Neuronal stem cell (in vitro differentiated cells): ENCODE data around the gene KANSL1.

ENCODE experiments used
- DNase-seq: peaks from one replicate; pipeline ENCODE4 v3.0.0-alpha.2; 2013; ENCODE audit warnings: low spot score
- H2AFZ ChIP-seq: one replicate; pipeline ENCODE4 v1.6.1; 2013; ENCODE audit warnings: mild to moderate bottlenecking, low read length, inconsistent platforms
- H2AK5ac ChIP-seq: 2 replicates; pipeline ENCODE4 v1.6.1; 2013; ENCODE audit warnings: low read depth, mild to moderate bottlenecking, inconsistent platforms, low read length, moderate library complexity, mixed read lengths
- H2BK120ac ChIP-seq: 2 replicates; pipeline ENCODE4 v1.6.1; 2013; ENCODE audit warnings: low read depth, mild to moderate bottlenecking, inconsistent platforms, low read length, moderate library complexity, mixed read lengths
- H2BK12ac ChIP-seq: one replicate; pipeline ENCODE4 v1.6.1; 2013; ENCODE audit warnings: low read length, inconsistent platforms
- H2BK15ac ChIP-seq: 2 replicates; pipeline ENCODE4 v1.6.1; 2013; ENCODE audit warnings: mild to moderate bottlenecking, low read length, inconsistent platforms, mixed read lengths
- H2BK5ac ChIP-seq: one replicate; pipeline ENCODE4 v1.6.1; 2013; ENCODE audit warnings: inconsistent platforms, mild to moderate bottlenecking, low read length, moderate library complexity
- H3K14ac ChIP-seq: one replicate; pipeline ENCODE4 v1.6.1; 2013; ENCODE audit warnings: low read length, inconsistent platforms
- H3K18ac ChIP-seq: 2 replicates; pipeline ENCODE4 v1.6.1; 2013; ENCODE audit warnings: low read length, inconsistent platforms
- H3K23ac ChIP-seq: 2 replicates; pipeline ENCODE4 v1.6.1; 2013; ENCODE audit warnings: low read depth, mild to moderate bottlenecking, mixed read lengths, low read length, inconsistent platforms; ENCODE audit not compliant: poor library complexity
- H3K27ac ChIP-seq: replicated peaks from 3 replicates; pipeline ENCODE4 v1.5.1; 2013; ENCODE audit warnings: low read length, inconsistent platforms
- H3K27me3 ChIP-seq, 3 experiments: 2 replicates each; pipeline ENCODE4 v1.6.1; 2013; ENCODE audit warnings: low read length in 3 of 3, mild to moderate bottlenecking in 2 of 3, inconsistent platforms in 1 of 3, low read depth in 1 of 3, mixed read lengths in 1 of 3, moderate library complexity in 1 of 3; ENCODE audit not compliant: control insufficient read depth in 3 of 3, insufficient read depth in 3 of 3
- H3K36me3 ChIP-seq, 2 donors: replicated peaks in 1 of 2; 2 replicates each; pipeline ENCODE4 v1.6.1; 2013; ENCODE audit warnings: low read length in 2 of 2; ENCODE audit not compliant: control insufficient read depth in 2 of 2, insufficient read depth in 2 of 2
- H3K4ac ChIP-seq: 2 replicates; pipeline ENCODE4 v1.6.1; 2013; ENCODE audit warnings: inconsistent platforms, mild to moderate bottlenecking, low read length, moderate library complexity
- H3K4me1 ChIP-seq, 2 donors: 1 replicate in 1 of 2; 2 replicates in 1 of 2; pipeline ENCODE4 v1.6.1; 2013; ENCODE audit warnings: low read length in 2 of 2, low read depth in 1 of 2; ENCODE audit not compliant: control insufficient read depth in 2 of 2, insufficient read depth in 1 of 2
- H3K4me2 ChIP-seq: one replicate; pipeline ENCODE4 v1.6.1; 2013; ENCODE audit warnings: mild to moderate bottlenecking, low read length, inconsistent platforms; ENCODE audit not compliant: insufficient read depth, poor library complexity, severe bottlenecking
- H3K4me3 ChIP-seq, 2 donors: 2 replicates each; pipeline ENCODE4 v1.5.1; 2013; ENCODE audit warnings: low read length in 2 of 2, mild to moderate bottlenecking in 2 of 2, inconsistent platforms in 1 of 2, moderate library complexity in 1 of 2
- H3K79me1 ChIP-seq: one replicate; pipeline ENCODE4 v1.6.1; 2013; ENCODE audit warnings: low read depth, mild to moderate bottlenecking, inconsistent platforms, low read length, moderate library complexity
- H3K9ac ChIP-seq: one replicate; pipeline ENCODE4 v1.6.1; 2013; ENCODE audit warnings: mild to moderate bottlenecking, low read depth, low read length, inconsistent platforms; ENCODE audit not compliant: poor library complexity
- H3K9me3 ChIP-seq, 2 donors: replicated peaks in 1 of 2; 2 replicates each; pipeline versions ENCODE3 to v1.6.1; 2013; ENCODE audit warnings: low read length in 2 of 2, mild to moderate bottlenecking in 2 of 2, inconsistent platforms in 1 of 2, low read depth in 1 of 2, mixed read lengths in 1 of 2, moderate library complexity in 1 of 2; ENCODE audit not compliant: control insufficient read depth in 2 of 2, insufficient read depth in 1 of 2
- H4K8ac ChIP-seq: one replicate; pipeline ENCODE4 v1.6.1; 2013; ENCODE audit warnings: low read depth, mild to moderate bottlenecking, inconsistent platforms, low read length, moderate library complexity
- H4K91ac ChIP-seq: one replicate; pipeline ENCODE4 v1.6.1; 2013; ENCODE audit warnings: low read length, low read depth, mild to moderate bottlenecking, inconsistent platforms; ENCODE audit not compliant: poor library complexity
- WGBS, 2 donors: extraction: QIAGEN DNeasy Blood & Tissue Kit; methylation state at CpG; one replicate each; pipeline ENCODE4 v1.1.7; 2013; ENCODE audit warnings: missing lambda C conversion rate in 2 of 2, mixed read lengths in 1 of 2; ENCODE audit not compliant: insufficient read length in 2 of 2, insufficient replicate concordance in 1 of 2; ENCODE audit errors: extremely low coverage in 2 of 2; 5-methylcytosine and 5-hydroxymethylcytosine counted together

KANSL1 gene

DNA sequence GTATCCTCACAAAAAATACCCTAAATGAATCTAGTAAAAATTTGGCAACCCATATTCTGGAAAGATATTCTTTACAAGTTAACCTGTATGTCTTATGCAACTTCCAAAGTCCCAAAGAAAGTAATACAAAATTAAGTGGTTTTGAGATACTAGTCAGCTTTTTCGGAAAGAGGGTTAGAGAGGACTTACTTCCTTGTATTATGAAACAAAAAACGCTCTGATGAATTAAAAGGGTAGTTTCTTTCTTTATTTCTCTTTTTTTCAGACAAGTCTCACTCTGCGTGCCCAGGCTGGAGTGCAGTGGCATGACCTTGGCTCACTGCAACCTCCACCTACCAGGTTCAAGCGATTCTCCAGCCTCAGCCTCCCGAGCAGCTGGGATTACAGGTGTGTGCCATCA lies 51.6 kb downstream of the KANSL1 start:
- Histone ChIP-seq H3K27ac (no peak overlapping the region), H2AK5ac (no peak overlapping the region), H2BK12ac (no peak overlapping the region), H2BK5ac (no peak overlapping the region), H2BK15ac (no peak overlapping the region), H3K18ac (no peak overlapping the region), H2AFZ (no peak overlapping the region), H3K9ac (no peak overlapping the region), H2BK120ac (no peak overlapping the region), H3K9me3 (peaks cover 0 to 16% of the 10 kb centered on the region in 2 donors), H4K8ac (no peak overlapping the region), H3K27me3 (no peaks in the 10 kb centered on the region), H3K14ac (no peak overlapping the region), H3K4me1 (peaks cover 0 to 4% of the 10 kb centered on the region in 2 donors), H3K36me3 (peaks cover 2 to 58% of the 10 kb centered on the region in 2 donors), H3K4ac (no peak overlapping the region), H3K4me2 (no peak overlapping the region), H3K23ac (no peak overlapping the region), H3K4me3 (no peak overlapping the region), H3K79me1 (peaks cover 3% of the 10 kb centered on the region), H4K91ac (no peak overlapping the region)
- no peak for DNase-seq
- no CpG with 5 or more reads among the region's 5 CpGs for WGBS, 2 donors

DNA sequence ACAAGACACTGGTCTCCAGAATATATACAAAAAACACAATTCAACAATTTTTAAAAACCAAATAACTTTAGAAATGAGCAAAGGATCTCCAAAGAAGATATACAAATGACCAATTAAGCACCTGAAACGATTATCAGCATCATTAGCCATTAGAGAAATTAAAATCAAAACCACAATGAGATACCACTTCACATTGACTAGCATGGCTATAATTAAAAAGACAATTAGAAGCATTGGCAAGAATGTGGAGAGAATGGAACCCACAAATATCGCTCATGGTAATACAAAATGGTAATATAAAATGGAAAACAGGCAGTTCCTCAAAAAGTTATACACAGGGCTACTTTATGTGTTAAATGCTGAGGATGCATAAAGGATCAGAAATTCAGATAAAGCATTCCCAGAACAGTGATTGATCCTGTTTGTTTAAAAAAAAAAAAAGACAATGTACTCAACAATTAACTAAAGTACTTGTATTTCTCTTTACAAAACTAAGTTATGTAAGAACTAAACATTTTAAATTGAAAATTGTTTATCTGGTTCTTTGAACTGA lies 52.5 kb downstream of the KANSL1 start:
- Histone ChIP-seq H3K36me3 (peaks cover 2 to 63% of the 10 kb centered on the region in 2 donors), H3K9me3 (peaks cover 0 to 16% of the 10 kb centered on the region in 2 donors), H2BK120ac (no peak overlapping the region), H3K27me3 (no peaks in the 10 kb centered on the region), H4K91ac (no peak overlapping the region), H3K4me1 (no peaks in the 10 kb centered on the region), H2BK15ac (no peak overlapping the region), H3K4me2 (no peak overlapping the region), H2AK5ac (no peak overlapping the region), H3K4ac (no peak overlapping the region), H4K8ac (no peak overlapping the region), H2BK5ac (no peak overlapping the region), H3K79me1 (peaks cover 5% of the 10 kb centered on the region), H3K4me3 (no peak overlapping the region), H3K14ac (no peak overlapping the region), H2BK12ac (no peak overlapping the region), H3K23ac (no peak overlapping the region), H3K9ac (no peak overlapping the region), H2AFZ (no peak overlapping the region), H3K18ac (no peak overlapping the region), H3K27ac (no peak overlapping the region)
- no CpG with 5 or more reads among the region's 2 CpGs for WGBS, 2 donors
- no peak for DNase-seq

DNA sequence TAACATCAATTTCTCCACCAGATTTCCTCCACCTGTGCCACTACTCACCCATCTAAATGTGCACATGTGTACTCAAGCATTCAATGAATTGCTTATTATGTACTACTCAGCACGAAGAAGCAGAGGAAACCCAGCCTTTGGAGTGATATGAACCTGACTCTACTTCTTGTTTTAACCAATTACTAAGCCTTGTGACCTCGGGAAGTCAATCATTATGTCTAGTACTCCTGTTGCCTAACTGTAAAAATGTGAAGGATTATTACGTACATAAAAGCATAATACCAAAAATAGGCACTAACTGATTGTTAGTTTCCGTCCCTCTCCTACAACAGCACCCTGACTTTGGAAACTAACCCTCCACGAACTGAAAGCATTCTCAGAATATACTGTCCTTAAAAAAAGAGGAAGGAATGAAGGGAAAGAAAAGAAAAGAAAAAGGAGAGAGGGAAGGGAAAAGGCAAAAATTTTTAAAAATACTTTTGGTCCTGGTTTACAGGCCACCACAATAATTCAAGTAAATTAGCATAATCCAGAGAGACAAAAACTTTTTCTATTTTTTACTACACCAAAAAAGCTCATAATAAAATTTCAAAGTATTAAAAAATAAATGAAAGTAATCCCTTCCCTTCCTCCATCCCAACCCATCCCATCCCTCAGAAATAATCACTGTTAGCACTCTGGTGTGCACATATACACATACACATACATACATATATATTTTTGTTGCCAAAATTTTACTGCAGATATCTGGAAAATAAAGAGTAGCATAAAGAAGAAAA lies 53.6 kb downstream of the KANSL1 start:
- H2AFZ ChIP-seq = no peak overlapping the region
- no peaks in the 10 kb centered on the region for H3K27me3 ChIP-seq
- no CpG with 5 or more reads among the region's 5 CpGs for WGBS, 2 donors
- peaks cover 5% of the 10 kb centered on the region for H3K79me1 ChIP-seq
- no peak overlapping the region for H3K18ac ChIP-seq
- no peak overlapping the region for H3K9ac ChIP-seq
- H3K4me3 ChIP-seq = no peak overlapping the region
- no peak overlapping the region for H3K14ac ChIP-seq
- H3K9me3 ChIP-seq = peaks cover 0 to 16% of the 10 kb centered on the region in 2 donors
- H2BK12ac ChIP-seq = no peak overlapping the region
- no peak overlapping the region for H4K91ac ChIP-seq
- H2BK5ac ChIP-seq = no peak overlapping the region
- H2AK5ac ChIP-seq = no peak overlapping the region
- H2BK15ac ChIP-seq = no peak overlapping the region
- H2BK120ac ChIP-seq = no peak overlapping the region
- no peak overlapping the region for H3K4me2 ChIP-seq
- H3K4me1 ChIP-seq = no peaks in the 10 kb centered on the region
- peaks cover 2 to 66% of the 10 kb centered on the region in 2 donors for H3K36me3 ChIP-seq
- no peak overlapping the region for H4K8ac ChIP-seq
- H3K23ac ChIP-seq = no peak overlapping the region
- no peak overlapping the region for H3K27ac ChIP-seq
- no peak overlapping the region for H3K4ac ChIP-seq
- no peak for DNase-seq

DNA sequence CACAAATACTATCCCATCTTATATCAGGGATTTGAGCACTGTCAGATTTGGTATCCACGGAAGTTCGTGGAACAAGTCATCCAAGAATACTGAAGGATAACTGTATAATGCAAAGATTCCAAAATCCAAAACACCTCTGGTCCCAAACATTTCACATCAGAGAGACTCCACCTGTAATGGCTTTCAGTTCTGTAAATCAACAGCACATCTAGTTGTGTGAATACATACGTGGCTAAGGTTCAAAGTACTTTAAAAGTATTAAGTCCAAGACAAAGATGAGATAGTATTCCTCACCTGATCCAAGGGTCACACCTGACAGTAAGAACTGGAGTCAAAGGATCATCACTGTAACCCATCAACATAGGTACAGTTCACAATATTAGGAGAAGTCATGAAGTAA lies 54.8 kb downstream of the KANSL1 start:
- H3K27ac ChIP-seq = no peak overlapping the region
- no peak overlapping the region for H3K18ac ChIP-seq
- no peak for DNase-seq

More for the DNA sequence above, 54.8 kb downstream of the KANSL1 start:
- H2BK5ac ChIP-seq = no peak overlapping the region
- no peak overlapping the region for H3K4ac ChIP-seq
- H3K9me3 ChIP-seq = peaks cover 0 to 16% of the 10 kb centered on the region in 2 donors
- H3K4me2 ChIP-seq = no peak overlapping the region
- peaks cover 2 to 63% of the 10 kb centered on the region in 2 donors for H3K36me3 ChIP-seq
- no peaks in the 10 kb centered on the region for H3K27me3 ChIP-seq
- no peak overlapping the region for H4K8ac ChIP-seq
- no peak overlapping the region for H2BK15ac ChIP-seq
- H3K14ac ChIP-seq = no peak overlapping the region
- H2BK120ac ChIP-seq = no peak overlapping the region
- no peak overlapping the region for H3K23ac ChIP-seq
- WGBS, 2 donors = no CpG with 5 or more reads among the region's 3 CpGs
- H3K4me3 ChIP-seq = no peak overlapping the region
- no peak overlapping the region for H2BK12ac ChIP-seq
- H3K9ac ChIP-seq = no peak overlapping the region
- H2AK5ac ChIP-seq = no peak overlapping the region
- H3K79me1 ChIP-seq = peaks cover 5% of the 10 kb centered on the region
- H3K4me1 ChIP-seq = no peaks in the 10 kb centered on the region
- no peak overlapping the region for H2AFZ ChIP-seq
- no peak overlapping the region for H4K91ac ChIP-seq
